GM19238 (cell line): ENCODE measurements around the gene TRPM2.

Source experiments
- DNase-seq: peaks from one replicate; pipeline ENCODE4 v3.0.0; 2011; ENCODE audit warnings: low spot score; ENCODE audit not compliant: insufficient read length

Gene TRPM2

GRCh38 chr21:44442266-44443125 lies 89.1 kb downstream of the TRPM2 start:
- DNase-seq, result no peak

GRCh38 chr21:44443291-44443890 lies 90.0 kb downstream of the TRPM2 start:
- DNase-seq, result no peak

- no peak for DNase-seq
These were observed 90.5 kb downstream of the TRPM2 start for GRCh38 chr21:44443891-44444285.

- no peak for DNase-seq
These were observed 91.0 kb downstream of the TRPM2 start for GRCh38 chr21:44444286-44444931.

- DNase-seq, result no peak
These were observed 91.9 kb downstream of the TRPM2 start for GRCh38 chr21:44445145-44445812.

GRCh38 chr21:44448651-44449131 lies 95.3 kb downstream of the TRPM2 start:
- DNase-seq, result no peak

GRCh38 chr21:44449473-44450363 lies 96.3 kb downstream of the TRPM2 start:
- no peak for DNase-seq

- DNase-seq, result no peak
These were observed 97.0 kb downstream of the TRPM2 start for GRCh38 chr21:44450402-44450801.

GRCh38 chr21:44450999-44451398 lies 97.6 kb downstream of the TRPM2 start:
- no peak for DNase-seq

- DNase-seq, result no peak
These were observed 99.7 kb downstream of the TRPM2 start for GRCh38 chr21:44453120-44453519.

- no peak for DNase-seq
These were observed 100.6 kb downstream of the TRPM2 start for GRCh38 chr21:44454058-44454457.

- DNase-seq, result peak; percentile 94
These were observed 101.5 kb downstream of the TRPM2 start, which contains the start of gene LRRC3 for GRCh38 chr21:44454747-44455523. Gene LRRC3 (plus strand): TSS chr21:44455510. CDS start chr21:44456645, 1,135 bp downstream.

GRCh38 chr21:44455524-44456213 lies 102.2 kb downstream of the TRPM2 start:
- peak; percentile 67 for DNase-seq

GRCh38 chr21:44456214-44456914 lies 102.9 kb downstream of the TRPM2 start:
- DNase-seq, result no peak

GRCh38 chr21:44456915-44457736 lies 103.7 kb downstream of the TRPM2 start:
- no peak for DNase-seq

GRCh38 chr21:44458971-44459711 lies 105.7 kb downstream of the TRPM2 start:
- DNase-seq, result no peak
